Activated effector memory CD4-positive, alpha-beta T cell treated with anti-CD3 and anti-CD28 coated beads, Interleukin-2, amount 50 U/mL, for 16 hours (primary cell): ENCODE results near the gene DDX47.
"Not testable (repeated sequence)": the region's sequence is repeated elsewhere in the genome, so short reads cannot be mapped to it uniquely, and the experiment has no call there.

Source experiments
- DNase-seq: peaks from one replicate; pipeline ENCODE4 v3.0.0-alpha.2; 2020

DDX47 gene

DNA sequence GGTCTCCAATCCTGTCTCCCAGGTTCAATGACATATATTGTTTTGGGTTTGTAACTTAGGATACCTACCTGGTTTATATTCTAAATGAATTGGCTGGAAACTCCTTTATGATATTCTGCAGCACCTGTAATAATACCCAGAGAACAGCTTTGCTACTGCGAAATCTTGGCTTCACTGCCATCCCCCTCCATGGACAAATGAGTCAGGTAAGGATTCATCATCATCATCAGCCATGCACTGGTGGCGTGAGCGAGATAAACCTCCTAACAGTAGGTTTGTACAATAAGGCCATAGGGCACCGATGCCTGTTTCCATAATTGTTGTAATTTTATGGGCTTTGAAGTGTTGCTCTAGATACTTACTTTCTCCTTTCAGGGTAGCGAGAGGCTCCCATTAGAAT lies 10.7 kb downstream of the DDX47 start:
- no peak for DNase-seq

DNA sequence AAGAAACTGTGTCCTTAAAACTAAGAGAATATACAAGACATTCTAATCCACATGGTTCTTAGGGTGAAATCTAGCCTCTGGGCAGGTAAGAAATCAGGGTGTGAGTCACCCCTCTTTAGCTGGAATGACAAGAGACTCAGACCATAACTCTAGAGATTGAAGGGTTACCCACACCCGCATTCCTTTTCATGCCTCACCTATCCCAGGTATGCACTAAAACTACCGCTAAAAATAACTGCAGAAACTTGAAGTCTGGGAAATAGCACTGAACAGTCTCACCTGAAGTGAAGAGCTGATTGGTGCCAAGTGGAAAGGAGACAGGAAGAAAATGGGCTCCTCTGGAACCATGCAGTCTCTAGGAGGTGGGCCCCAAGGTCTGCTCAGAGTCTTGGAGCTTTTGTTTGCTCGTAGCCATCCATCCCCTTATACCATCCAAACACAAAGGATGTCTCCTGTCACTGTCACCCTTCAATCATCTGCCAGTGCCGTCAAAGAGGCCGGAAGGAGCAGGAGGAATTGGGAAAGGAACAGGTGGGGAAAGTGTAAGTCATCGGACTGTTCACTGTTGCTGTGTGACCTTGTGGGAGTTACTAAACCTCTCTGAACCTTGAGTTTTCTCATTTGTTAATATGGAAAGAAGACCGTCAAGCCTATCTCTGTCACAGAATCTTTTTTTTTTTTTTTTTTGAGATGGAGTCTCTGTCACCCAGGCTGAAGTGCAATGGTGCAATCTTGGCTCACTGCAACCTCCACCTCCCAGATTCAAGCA lies 22.4 kb downstream of the DDX47 start:
- DNase-seq = no peak

DNA sequence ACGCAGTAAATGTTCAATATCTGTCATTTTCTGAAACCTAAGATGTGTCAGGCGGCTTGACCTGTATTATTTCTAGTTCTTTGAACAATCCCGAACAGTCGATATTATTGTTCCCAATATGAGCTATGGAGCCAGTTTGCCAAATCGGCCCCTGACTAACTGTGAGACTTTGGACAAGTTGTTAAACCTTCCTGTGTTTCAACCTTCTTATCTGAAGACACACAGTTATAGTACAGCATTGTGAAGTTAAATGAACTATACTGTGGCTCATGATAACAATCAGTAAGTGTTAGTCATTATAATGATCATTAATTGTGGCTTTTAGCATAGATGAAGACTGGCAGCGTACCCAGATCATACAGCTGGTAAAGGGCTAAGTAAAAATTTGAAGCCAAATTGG lies 23.4 kb downstream of the DDX47 start:
- DNase-seq = no peak

DNA sequence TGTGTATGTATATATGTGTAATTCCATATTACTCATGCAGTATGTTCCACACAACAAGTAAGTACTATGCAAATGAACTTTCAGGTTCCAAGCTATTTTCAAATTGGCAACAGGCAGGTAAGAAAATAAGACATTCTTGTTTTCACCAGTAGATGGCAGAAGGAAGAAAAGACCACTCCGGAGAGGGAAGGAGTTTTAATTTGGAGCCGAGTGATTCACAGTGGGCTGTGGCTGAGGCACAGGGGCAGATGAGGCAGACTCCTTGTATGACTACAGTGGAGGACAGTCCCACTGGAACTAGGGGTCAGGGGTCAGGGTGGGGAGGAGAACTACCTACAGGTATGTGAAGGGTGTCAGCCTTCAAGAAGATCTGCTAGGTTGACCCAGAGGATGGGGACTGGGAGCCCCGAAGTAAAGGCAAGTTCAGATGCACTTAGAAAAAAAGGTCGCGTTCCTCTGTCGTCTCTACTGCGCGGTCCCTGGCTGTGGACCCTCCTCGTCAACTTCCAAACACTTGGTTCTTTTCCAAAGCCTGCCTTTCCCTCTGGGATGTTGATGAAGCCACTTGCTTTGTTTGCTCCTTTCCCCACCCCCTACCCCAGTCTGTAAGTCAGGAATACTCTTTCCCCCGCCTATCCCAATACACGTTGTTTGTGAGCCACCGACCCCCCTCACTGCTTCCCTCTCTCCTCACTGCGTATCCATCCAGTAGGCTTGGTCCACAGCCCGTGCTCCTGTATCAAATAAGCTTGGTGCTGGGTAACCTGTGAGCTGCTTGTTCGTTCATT lies 24.1 kb downstream of the DDX47 start:
- DNase-seq = peak; percentile 75

DNA sequence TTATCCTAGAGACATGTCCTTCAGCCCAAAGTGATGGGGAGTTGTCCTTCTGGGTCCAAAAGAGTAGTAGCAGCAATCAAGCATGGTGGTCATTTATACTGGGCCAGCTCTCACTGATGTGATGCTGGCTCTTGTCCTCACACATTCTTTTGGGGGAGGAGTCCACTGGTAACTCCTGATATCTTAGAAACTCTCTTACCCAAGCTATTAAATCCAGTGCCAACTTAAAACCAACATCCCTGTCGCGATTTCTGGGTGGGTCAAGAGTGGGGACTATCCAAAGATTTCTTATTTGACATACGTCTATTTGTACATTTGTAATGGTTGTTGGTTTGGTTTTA lies 24.6 kb downstream of the DDX47 start:
- no peak for DNase-seq

DNA sequence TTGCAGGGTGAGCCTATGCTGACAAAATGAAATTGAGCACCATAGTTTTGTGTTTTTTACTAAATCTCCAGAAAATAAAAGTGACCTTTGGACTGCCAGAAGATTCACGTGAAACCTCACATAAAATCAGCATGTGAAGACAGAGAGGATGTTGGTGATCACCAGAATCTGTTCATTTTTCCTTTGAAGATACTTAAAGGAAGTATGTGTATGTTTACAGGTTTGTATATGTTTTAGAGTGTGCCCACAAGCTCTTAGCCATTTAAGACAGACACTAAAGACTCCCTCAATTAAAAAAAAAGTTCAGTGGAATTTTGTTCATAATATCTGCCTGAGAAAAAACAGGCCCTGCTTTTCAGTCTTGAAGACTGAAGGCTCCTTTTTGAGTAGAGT lies 25.9 kb downstream of the DDX47 start:
- no peak for DNase-seq

DNA sequence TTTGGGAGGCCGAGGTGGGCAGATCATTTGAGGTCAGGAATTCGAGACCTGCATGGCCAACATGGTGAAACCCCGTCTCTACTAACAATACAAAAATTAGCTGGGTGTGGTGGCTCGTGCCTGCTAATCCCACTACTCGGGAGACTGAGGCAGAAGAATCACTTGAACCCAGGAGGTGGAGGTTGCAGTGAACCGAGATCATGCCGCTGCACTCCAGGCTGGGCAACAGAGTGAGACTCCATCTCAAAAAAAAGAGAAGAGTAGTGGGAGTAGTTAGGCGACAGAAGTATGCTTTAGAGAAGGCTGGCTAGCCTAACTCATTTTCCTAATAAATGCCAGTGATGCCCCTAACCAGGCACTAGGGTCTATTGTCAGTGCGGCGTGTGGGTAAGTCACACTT lies 26.3 kb downstream of the DDX47 start:
- DNase-seq = not testable (repeated sequence)

DNA sequence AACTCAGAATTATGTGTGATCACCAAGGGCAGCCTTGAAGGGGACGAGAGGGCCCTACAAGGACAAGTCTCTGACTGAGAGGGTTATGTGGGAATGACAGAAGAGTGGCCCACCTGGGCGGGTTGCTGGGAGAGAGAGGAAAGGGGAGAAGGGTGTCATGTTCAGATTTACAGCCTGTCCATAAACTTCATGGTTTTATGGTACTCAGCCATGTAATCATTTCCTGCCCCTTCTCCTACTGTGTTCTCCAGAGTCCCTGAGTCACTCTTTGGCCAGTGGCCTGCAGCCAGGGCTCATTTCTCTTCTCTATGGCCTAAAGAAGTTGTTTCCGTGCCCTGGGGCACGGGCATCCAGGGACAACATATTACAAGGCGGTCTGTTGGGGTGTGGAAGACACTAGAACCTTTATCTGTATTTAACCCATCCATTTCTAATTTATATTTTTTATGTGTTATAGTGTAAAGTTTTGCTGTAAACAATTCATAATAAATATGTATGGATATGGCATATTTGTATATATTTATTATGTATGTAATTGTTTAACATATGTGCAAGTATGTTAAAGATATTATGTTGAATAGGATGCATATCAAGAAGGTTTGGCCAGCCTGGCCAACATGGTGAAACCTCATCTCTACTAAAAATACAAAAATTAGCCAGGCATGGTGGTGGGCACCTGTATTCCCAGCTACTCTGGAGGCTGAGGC lies 26.9 kb downstream of the DDX47 start:
- DNase-seq = no peak

DNA sequence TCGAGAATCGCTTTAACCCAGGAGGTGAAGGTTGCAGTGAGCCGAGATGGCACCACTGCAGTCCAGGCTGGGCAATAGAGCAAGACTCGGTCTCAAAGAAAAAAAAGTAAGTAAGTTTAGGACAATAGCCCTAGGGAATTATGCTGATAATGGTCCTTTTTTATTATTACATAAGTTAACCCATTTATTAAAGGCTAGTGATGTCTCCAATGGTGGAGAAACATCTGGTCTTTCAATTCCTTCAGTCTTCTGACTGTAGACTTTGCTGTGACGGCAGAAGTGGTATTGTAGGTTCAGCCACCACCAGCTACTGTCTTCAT lies 27.4 kb downstream of the DDX47 start:
- DNase-seq = no peak

DNA sequence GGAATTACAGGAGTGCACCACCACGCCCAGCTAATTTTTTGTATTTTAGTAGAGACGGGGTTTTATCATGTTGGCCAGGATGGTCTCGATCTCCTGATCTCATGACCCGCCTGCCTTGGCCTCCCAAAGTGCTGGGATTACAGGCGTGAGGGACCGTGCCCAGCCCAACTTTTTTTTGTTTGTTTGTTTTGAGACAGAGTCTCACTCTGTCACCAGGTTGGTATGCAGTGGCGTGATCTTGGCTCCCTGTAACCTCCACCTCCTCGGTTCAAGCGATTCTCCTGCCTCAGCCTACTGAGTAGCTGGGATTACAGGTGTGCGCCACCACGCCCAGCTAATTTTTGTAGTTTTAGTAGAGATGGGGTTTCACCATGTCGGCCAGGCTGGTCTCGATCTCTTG lies 28.3 kb downstream of the DDX47 start:
- not testable (repeated sequence) for DNase-seq

DNA sequence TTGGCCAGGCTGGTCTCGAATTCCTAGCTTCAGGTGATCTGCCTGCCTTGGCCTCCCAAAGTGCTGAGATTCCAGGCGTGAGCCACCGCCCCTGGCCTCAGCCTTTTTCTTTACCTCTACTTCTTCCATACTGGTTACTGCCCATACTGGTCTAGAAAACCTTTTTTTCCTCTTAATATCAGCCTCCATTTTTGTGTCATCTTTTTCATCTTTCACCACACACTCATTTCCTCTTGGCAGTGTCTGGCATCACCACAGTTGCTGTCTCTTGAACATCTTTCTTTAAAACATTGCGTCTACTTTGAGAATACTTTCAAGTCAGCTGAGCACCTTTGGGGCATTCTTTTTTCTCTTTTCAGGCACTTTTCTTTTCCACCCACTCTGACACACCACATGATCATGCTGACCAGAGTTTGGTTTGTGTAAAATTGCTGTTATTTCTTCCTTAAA lies 32.7 kb downstream of the DDX47 start:
- DNase-seq = no peak

DNA sequence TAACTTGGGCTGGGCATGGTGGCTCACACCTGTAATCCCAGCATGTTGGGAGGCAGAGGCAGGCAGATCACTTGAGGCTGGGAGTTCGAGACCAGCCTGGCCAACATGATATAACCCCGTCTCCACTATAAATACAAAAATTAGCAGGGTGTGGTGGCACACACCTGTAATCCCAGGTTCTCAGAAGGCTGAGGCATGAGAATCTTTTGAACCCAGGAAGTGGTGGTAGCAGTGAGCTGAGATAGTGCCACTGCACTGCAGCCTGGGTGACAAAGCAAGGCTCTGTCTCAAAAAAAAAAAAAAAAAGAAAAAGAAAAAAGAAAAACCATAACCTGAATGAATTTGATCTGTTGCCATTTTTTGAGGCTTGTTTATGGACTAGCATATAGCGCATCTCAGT lies 33.6 kb downstream of the DDX47 start:
- not testable (repeated sequence) for DNase-seq

DNA sequence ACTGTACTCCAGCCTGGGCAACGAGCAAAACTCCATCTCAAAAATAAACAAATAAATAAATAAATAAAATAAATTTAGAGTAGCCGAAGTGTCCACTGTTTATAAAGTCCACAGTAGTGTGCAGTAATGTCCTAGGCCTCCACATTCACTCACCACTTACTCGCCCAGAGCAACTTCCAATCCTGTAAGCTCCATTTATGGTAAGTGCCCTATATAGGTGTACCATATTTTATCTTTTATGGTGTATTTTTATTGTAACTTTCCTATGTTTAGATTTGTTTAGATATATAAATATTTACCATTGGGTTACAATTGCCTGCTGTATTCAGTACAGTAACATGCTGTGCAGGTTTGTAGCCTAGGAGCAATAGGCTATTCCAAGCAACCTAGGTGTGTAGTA lies 40.3 kb downstream of the DDX47 start:
- no peak for DNase-seq

DNA sequence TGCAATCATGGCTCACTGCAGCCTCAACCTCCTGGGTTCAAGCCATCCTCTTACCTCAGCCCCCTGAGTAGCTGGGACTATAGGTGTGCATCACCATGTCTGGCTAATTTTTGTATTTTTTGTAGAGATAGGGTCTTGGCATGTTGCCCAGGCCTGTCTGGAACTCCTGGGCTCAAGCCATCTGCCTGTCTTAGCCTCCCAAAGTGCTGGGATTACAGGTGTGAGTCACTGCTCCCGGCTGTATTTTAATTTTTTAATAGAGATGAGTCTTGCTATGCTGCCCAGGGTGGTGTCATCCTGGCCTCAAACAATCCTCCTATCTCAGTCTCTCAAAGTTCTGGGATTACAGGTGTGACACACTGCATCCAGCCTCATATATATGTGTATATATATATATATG lies 46.5 kb downstream of the DDX47 start:
- DNase-seq = no peak

DNA sequence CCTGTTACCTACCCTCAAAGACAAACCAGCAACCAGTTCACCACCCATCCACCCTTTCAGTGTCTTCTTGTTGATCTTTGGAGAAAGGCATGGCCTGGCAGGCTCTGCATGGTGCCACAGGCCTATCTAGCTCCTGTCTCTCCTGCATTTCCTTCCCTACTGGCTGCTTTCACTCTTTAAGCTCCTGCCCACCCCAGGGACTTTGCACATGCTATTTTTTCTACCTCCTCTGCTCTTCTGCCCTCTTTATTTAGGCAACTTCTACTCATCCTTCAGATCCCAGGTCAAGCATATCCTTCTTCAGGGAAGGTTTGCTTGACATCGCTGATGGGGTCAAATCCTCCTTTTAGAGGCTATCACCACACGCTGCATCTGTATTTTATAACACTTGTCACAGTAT lies 51.1 kb downstream of the DDX47 start:
- no peak for DNase-seq

DNA sequence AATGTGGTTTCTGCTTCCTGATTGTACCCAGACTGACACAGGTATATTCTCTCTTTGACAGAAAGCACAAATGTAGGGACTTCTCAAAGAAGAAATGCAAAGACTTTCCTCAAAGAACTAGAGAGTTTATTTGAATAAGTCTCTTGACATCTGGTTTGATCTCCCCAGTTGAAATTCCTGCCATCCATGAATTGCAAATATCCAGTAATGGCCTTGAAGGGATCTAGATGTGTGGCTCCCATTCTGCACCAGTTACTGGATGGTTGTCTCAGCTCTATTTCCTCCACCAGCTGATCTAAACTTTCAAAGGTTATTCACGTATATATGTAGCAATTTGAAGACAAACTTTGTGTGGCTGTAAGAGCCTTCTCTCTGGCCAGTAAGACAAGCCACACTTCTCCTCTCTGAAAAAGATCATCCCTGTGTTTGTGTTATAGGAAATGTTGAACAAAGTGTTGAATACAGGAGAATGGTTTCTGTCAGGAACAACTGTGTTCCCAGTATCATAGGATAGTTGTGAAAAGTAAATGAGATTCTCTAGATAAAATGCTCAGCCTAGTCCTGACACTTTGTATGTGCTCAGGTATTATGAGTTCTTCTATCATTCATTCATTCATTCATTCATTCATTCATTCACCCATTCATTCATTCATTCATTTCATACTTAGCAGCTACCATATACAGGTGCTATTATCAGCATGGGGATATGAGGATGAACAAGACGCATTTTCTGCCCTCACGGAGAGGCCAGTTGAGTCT lies 55.5 kb downstream of the DDX47 start:
- no peak for DNase-seq

DNA sequence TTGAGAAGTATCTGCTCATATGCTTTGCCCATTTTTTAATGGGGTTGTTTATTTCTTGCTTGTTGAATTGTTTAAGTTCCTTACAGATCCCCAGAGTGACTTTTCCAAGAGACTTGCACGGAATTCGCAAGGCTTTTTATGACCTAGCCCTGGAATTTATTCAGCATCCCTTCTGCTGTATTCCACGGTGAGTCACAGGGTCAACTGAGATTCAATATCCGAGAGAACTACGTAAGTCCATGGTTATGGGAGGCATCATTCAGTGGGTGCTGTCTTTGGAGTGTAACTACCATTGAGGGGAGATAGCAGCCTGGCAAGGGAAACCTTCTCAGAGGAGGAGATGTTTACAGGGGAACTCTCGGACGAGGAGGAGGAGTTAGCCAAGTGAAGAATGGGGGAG lies 57.3 kb downstream of the DDX47 start:
- no peak for DNase-seq

DNA sequence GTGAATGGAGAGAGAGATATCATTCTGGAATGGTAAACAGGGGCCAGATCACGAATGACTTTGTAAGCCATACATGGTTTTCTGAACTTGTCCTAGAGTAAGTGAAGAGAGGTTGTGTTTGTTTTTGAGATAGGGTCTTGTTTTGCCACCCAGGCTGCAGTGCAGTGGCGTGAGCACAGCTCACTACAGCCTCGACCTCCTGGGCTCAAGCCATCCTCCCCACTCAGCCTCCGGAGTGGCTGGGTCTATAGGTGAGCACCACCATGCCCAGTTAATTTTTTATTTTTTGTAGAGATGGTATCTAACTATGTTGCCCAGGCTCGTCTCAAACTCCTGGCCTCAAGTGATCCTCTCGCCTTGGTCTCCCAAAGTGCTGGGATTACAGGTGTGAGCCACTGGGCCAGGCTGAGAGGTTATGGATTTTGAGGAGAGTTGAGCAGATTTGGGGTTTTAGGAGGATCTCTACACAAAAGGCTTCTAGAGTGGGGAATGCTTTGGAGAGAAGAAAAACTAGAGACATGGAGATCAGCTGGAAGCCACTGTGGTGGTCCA lies 58.5 kb downstream of the DDX47 start:
- no peak for DNase-seq

DNA sequence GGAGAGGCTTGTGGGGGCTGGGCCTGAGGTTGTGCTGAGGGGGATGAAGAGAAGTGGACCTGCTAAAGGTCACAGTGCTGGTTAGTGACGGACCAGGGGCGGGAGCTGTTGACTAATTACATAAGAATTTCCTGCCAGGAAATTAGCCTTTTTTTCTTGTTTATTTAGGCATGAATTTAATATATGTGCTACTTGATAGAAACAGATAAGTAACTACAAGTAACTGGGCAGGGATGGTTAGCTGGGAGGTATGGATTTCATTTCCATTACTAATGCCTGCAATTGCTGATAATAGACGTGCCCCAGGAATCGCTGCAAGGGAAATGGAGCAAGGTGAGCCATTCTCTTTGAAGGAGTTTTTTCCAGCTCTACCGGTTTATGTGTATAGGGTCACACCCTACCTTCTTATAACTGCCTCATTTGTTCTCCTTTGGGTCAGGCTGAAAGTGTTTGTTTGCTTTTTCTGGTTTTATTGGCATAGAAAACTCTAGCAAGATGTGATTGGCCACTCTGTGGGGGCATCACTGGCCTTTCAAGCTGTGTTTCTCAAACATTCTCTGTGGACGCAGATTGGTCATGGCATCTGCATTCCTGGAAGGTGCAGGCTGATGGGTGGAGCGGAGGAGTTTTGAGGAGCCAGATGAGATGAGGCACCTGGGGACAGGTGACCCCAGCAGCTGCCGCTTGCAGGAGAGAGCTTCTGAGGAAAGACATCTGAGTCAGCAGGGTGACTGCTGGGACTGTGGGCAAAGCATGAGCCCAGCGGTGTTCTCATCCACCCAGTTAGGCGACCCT lies 59.2 kb downstream of the DDX47 start:
- no peak for DNase-seq

DNA sequence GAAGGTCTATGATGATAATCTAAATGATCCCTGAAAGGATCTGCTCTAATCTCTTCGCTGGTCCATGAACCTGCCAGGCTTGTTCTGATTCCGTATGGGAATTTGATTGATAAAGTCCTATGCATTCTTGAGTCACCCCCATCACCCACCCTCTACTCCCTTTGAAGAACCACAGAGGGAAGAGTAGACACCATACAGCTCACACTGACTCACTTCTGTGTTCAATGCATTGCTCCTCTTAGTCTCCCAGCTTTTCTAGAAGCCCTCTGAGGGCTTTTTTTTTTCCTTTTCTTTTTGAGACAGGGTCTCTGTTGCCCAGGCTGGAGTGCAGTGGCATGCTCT lies 59.8 kb downstream of the DDX47 start:
- no peak for DNase-seq

DNA sequence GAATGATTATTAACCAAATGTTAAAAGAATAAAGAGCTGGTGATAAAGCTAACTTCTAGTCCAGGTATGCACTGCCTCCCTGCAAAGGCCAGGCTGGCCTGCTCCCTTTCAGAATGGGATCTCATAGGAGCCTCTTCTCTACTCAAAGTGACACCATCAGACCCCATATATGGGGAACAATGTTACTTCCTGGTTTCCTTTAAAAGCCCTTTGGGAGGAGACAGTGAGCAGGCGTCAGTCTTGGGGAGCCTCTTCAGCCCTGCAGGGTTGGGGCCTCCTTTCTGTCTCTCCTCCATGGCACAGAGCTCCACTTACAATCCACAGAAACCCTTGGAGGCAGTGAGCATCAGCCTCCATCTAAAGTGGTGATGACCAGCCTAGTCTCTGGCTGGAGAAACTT lies 60.9 kb downstream of the DDX47 start:
- no peak for DNase-seq

DNA sequence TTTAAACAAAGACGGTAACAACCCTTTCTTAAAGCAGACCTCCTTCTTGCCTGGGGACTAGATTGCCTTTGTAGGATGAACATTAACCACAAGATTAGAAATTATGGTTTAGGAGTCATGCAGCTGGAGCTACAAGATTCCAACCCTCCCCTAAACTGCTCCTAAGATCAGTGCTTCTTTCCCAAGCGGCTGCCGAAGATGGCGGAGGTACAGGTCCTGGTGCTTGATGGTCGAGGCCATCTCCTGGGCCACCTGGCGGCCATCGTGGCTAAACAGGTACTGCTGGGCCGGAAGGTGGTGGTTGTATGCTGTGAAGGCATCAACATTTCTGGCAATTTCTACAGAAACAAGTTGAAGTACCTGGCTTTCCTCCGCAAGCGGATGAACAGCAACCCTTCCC lies 62.2 kb downstream of the DDX47 start:
- DNase-seq = not testable (repeated sequence)
